Esophagus squamous epithelium (tissue), 5 donors: ENCODE measurements around the gene TAGAP. TPM values are rescaled to one million over a fixed set of nuclear protein-coding genes. Genes with fewer than 3 reads are reported as not detected.
"Not testable (repeated sequence)": the region's sequence is repeated elsewhere in the genome, so short reads cannot be mapped to it uniquely, and the experiment has no call there.

Source experiments
- DNase-seq: peaks from one replicate; lab custom pipeline; 2025; lab: John Stamatoyannopoulos, UW
- H3K27ac ChIP-seq, 4 donors: fragments of 200-600 bp; sonication (generic); one replicate each; pipeline ENCODE4 v1.5.1; 2016 to 2019; ENCODE audit warnings: mild to moderate bottlenecking in 1 of 4
- H3K27me3 ChIP-seq, 4 donors: fragments of 200-600 bp; sonication (generic); 1 replicate in 3 of 4; 2 replicates in 1 of 4; pipeline versions ENCODE4 v1.5.1 to v1.6.0; 2017 to 2021; ENCODE audit warnings: antibody characterized with exemption in 1 of 4
- H3K36me3 ChIP-seq, 3 donors: fragments of 200-600 bp; sonication (generic); one replicate each; pipeline ENCODE4 v1.5.1; 2016 to 2019
- H3K4me1 ChIP-seq, 3 donors: fragments of 200-600 bp; sonication (generic); one replicate each; pipeline ENCODE4 v1.5.1; 2017 to 2019
- H3K4me3 ChIP-seq, 4 donors: fragments of 200-600 bp; sonication (generic); 1 replicate in 3 of 4; 2 replicates in 1 of 4; pipeline ENCODE4 v1.5.1; 2016 to 2019; ENCODE audit warnings: mild to moderate bottlenecking in 2 of 4, moderate library complexity in 1 of 4
- H3K9me3 ChIP-seq, 3 donors: fragments of 200-600 bp; sonication (generic); one replicate each; pipeline ENCODE4 v1.5.1; 2016 to 2019
- CTCF ChIP-seq, 6 experiments: fragments of 450-650 bp in 4 of 6; fragments of 200-600 bp in 2 of 6; sonication (generic) in 2 of 6; IDR thresholded peaks; one replicate each; pipeline ENCODE4 v1.5.1; 2016 to 2019; ENCODE audit warnings: antibody characterized with exemption in 6 of 6, mild to moderate bottlenecking in 4 of 6, moderate library complexity in 4 of 6
- POLR2A ChIP-seq, 4 donors: fragments of 450-650 bp; IDR thresholded peaks; one replicate each; pipeline ENCODE4 v1.6.1; 2017; ENCODE audit warnings: antibody characterized with exemption in 4 of 4, mild to moderate bottlenecking in 4 of 4, moderate library complexity in 3 of 4
- WGBS, 2 donors: methylation state at CpG; one replicate each; pipeline ENCODE4 v1.1.5; 2018; 5-methylcytosine and 5-hydroxymethylcytosine counted together
- intact Hi-C: fragments of 100-400 bp; cut with DNase I; formaldehyde crosslinking; loops from one replicate; pipeline ENCODE4 v1.15.0; 2022
- total RNA-seq, 4 donors: library from RNA; depleted of rRNA; stranded (reverse); fragments of >200 nt; gene quantifications; one replicate each; pipeline ENCODE4 v1.1.0, GENCODE V29; 2016
- donor health status: DM: yes; HTN: yes; CAD: no.

TAGAP gene
- total RNA-seq, 4 donors from 2014 or later, result 0.83 to 3.6 (median 2.4) TPM

DNA sequence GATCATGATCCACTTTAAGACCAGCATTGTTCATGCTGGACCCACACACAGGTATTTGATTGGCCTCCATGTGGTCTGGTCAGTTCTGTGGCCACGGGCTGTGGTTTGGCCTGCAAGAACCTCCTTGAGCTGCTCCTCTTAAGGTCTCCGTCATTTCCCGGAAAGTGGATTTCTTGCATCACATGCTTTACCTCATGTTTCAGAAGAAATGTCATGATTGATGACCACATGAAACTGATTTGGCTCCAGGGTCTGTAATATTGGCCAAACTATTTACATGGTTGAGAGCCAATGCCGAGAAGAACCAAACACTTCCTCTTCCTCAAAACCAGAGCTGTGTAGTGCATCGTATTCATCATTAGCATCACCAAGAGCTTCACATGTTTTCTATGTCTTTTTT lies 31.6 kb downstream of the TAGAP start:
- no peak for TF ChIP-seq POLR2A (IDR thresholded peaks at IDR 0.05)
- no peak for TF ChIP-seq CTCF (IDR thresholded peaks at IDR 0.05)

GRCh38 chr6:159012201-159012600 lies 32.6 kb downstream of the TAGAP start:
- TF ChIP-seq POLR2A (IDR thresholded peaks at IDR 0.05), result no peak
- no peak for TF ChIP-seq CTCF (IDR thresholded peaks at IDR 0.05)
- Histone ChIP-seq H3K4me3 (no peak overlapping the region), H3K9me3 (no peaks in the 10 kb centered on the region), H3K4me1 (peaks cover 0 to 14% (median 3%) of the 10 kb centered on the region in 3 donors), H3K27me3 (no peaks in the 10 kb centered on the region), H3K36me3 (no peaks in the 10 kb centered on the region), H3K27ac (no peak overlapping the region)
- intact Hi-C loops, result loop anchor here (5.0 to 10.0 kb wide), 2 partner anchors 95 to 123 kb away; no protein-coding TSS in a partner anchor
- DNase-seq, result no peak
- 90 to 92% methylated on average over 4 of the region's 4 CpGs for WGBS, 2 donors

More for the DNA sequence above, 31.6 kb downstream of the TAGAP start:
- 46 to 56% methylated on average over 5 of the region's 5 CpGs for WGBS, 2 donors
- intact Hi-C loops, result loop anchor here (5.0 to 10.0 kb wide), 2 partner anchors 94 to 122 kb away; no protein-coding TSS in a partner anchor
- no peaks in the 10 kb centered on the region for H3K36me3 ChIP-seq
- H3K9me3 ChIP-seq, result no peaks in the 10 kb centered on the region
- no peak overlapping the region for H3K27ac ChIP-seq
- H3K27me3 ChIP-seq, result no peaks in the 10 kb centered on the region
- DNase-seq, result no peak
- H3K4me1 ChIP-seq, result peaks cover 0 to 14% (median 3%) of the 10 kb centered on the region in 3 donors
- H3K4me3 ChIP-seq, result no peak overlapping the region

- not testable (repeated sequence) for H3K9me3 ChIP-seq, H3K4me3 ChIP-seq, DNase-seq, H3K36me3 ChIP-seq, H3K27ac ChIP-seq, H3K27me3 ChIP-seq
- H3K4me1 ChIP-seq, result peaks cover 0 to 14% (median 3%) of the 10 kb centered on the region in 3 donors
- 18 to 41% methylated on average over 5 to 7 of the region's 7 CpGs for WGBS, 2 donors
- intact Hi-C loops, result loop anchor here (5.0 to 10.0 kb wide), 2 partner anchors 97 to 125 kb away; no protein-coding TSS in a partner anchor
Observed at GRCh38 chr6:159010037-159010612, 34.7 kb downstream of the TAGAP start.

DNA sequence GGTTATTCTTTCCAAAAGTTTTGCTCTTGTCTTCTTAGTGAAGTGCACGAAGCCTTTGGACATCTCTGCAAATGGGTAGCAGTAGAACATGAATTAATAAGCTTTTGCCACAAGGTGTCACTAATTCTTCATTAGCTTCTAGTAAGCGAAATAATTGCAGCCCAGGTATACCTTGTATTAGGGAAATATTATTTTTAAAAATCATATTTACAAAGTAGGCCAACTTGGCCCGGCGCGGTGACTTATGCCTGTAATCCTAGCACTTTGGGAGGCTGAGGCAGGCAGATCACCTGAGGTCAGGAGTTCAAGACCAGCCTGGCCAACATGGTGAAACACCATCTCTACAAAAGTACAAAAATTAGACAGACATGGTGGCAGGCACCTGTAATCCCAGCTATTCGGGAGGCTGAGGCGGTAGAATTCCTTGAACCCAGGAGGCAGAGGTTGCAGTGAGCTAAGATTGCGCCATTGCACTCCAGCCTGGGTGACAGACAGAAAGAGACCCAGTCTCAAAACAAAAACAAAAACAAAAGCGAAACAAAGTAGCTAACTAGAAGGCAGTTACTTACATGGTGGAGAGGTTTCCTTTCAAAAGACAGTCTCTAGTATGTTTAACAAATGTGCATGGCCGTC lies 36.0 kb downstream of the TAGAP start:
- peaks cover 0 to 14% (median 3%) of the 10 kb centered on the region in 3 donors for H3K4me1 ChIP-seq
- H3K4me3 ChIP-seq, result peak overlapping the region in 1 of 4 donors; percentile 8
- H3K36me3 ChIP-seq, result no peaks in the 10 kb centered on the region
- H3K9me3 ChIP-seq, result no peaks in the 10 kb centered on the region
- intact Hi-C loops, result no loop called here
- no peak overlapping the region for H3K27ac ChIP-seq
- no peaks in the 10 kb centered on the region for H3K27me3 ChIP-seq
- 45 to 47% methylated on average over 10 of the region's 10 CpGs for WGBS, 2 donors
- TF ChIP-seq POLR2A (IDR thresholded peaks at IDR 0.05) (no peak), CTCF (IDR thresholded peaks at IDR 0.05) (peak; percentile 24 to 74 (median 52))
- DNase-seq, result no peak

GRCh38 chr6:159007510-159007909 lies 37.3 kb downstream of the TAGAP start:
- no peak for DNase-seq
- Histone ChIP-seq H3K4me3 (no peak overlapping the region), H3K36me3 (no peaks in the 10 kb centered on the region), H3K27me3 (no peaks in the 10 kb centered on the region), H3K9me3 (no peaks in the 10 kb centered on the region), H3K4me1 (peaks cover 0 to 14% (median 3%) of the 10 kb centered on the region in 3 donors), H3K27ac (no peak overlapping the region)
- TF ChIP-seq CTCF (IDR thresholded peaks at IDR 0.05) (no peak), POLR2A (IDR thresholded peaks at IDR 0.05) (no peak)
- WGBS, 2 donors, result 77 to 83% methylated on average over 5 of the region's 5 CpGs
- intact Hi-C loops, result no loop called here
